Measurements from ENCODE around the gene HES3.

The HES3 gene

GRCh38 chr1:6265151-6265550 lies 21.2 kb downstream of the HES3 start:
- DNase-seq: no peak

GRCh38 chr1:6266641-6267040 lies 22.7 kb downstream of the HES3 start:
- DNase-seq: no peak

GRCh38 chr1:6267686-6268322 lies 23.8 kb downstream of the HES3 start:
- no peak for DNase-seq

GRCh38 chr1:6268415-6268814 lies 24.4 kb downstream of the HES3 start:
- DNase-seq: no peak

- no peak for DNase-seq
Measured at GRCh38 chr1:6269296-6269695, 25.3 kb downstream of the HES3 start.

- DNase-seq: no peak
Measured at GRCh38 chr1:6269720-6270400, 25.9 kb downstream of the HES3 start.

- no peak for DNase-seq
Measured at GRCh38 chr1:6270401-6270800, 26.4 kb downstream of the HES3 start.

- DNase-seq: no peak
Measured at GRCh38 chr1:6271006-6271405, 27.0 kb downstream of the HES3 start.

GRCh38 chr1:6271554-6271953 lies 27.6 kb downstream of the HES3 start:
- no peak for DNase-seq

- no peak for DNase-seq
Measured at GRCh38 chr1:6272452-6272851, 28.5 kb downstream of the HES3 start.

- no peak for DNase-seq
Measured at GRCh38 chr1:6272868-6273267, 28.9 kb downstream of the HES3 start.

- DNase-seq: peak; percentile 48
Measured at GRCh38 chr1:6273380-6273891, 29.5 kb downstream of the HES3 start.

GRCh38 chr1:6274102-6274501 lies 30.1 kb downstream of the HES3 start:
- no peak for DNase-seq

GRCh38 chr1:6274622-6275139 lies 30.7 kb downstream of the HES3 start:
- DNase-seq: no peak

GRCh38 chr1:6275826-6276782 lies 32.1 kb downstream of the HES3 start:
- peak; percentile 18 for DNase-seq

GRCh38 chr1:6276811-6277555 lies 33.0 kb downstream of the HES3 start:
- no peak for DNase-seq

- no peak for DNase-seq
Measured at GRCh38 chr1:6278263-6278662, 34.3 kb downstream of the HES3 start.

GRCh38 chr1:6279066-6279465 lies 35.1 kb downstream of the HES3 start:
- no peak for DNase-seq

- DNase-seq: no peak
Measured at GRCh38 chr1:6279613-6280383, 35.8 kb downstream of the HES3 start.

- DNase-seq: no peak
Measured at GRCh38 chr1:6280761-6281451, 36.9 kb downstream of the HES3 start.

Data from midbrain (tissue), 1 donor.